ENCODE results near the gene MAPRE2. TPM values are rescaled to one million over a fixed set of nuclear protein-coding genes. Genes with fewer than 3 reads are reported as not detected.

Gene MAPRE2
- total and polyA plus RNA-seq, 2 donors (not counting 1 experiment from before 2014, with no cell fraction given): 18.5 to 88.1 TPM

GRCh38 chr18:35010156-35010555 lies 31.1 kb upstream of the MAPRE2 start:
- Histone ChIP-seq H2AFZ (ENCODE audit: low read length) (no peak overlapping the region), H3K27ac (ENCODE audit: insufficient read depth, low read length) (no peak overlapping the region), H4K20me1 (ENCODE audit: control insufficient read depth, extremely low read depth, insufficient read depth, low read length) (no peaks in the 10 kb centered on the region), H3K4me3 (replicated peaks in 1 of 4; ENCODE audit: control extremely low read depth in 1 of 4, insufficient read depth in 1 of 4, low read depth in 3 of 4, low read length in 4 of 4) (no peak overlapping the region), H3K9ac (ENCODE audit: insufficient read depth, low read length) (no peak overlapping the region), H3K4me2 (ENCODE audit: extremely low read depth, insufficient read depth, low read length) (no peak overlapping the region), H3K79me2 (ENCODE audit: control insufficient read depth, insufficient read depth, low read length) (no peaks in the 10 kb centered on the region), H3K36me3 (ENCODE audit: control insufficient read depth, insufficient read depth, low read length) (no peaks in the 10 kb centered on the region), H3K4me1 (ENCODE audit: control insufficient read depth, extremely low read depth, insufficient read depth, low read length) (no peaks in the 10 kb centered on the region), H3K9me3 (ENCODE audit: control insufficient read depth, insufficient read depth, low read depth, low read length) (no peaks in the 10 kb centered on the region), H3K27me3 (ENCODE audit: control insufficient read depth, insufficient read depth, low read length) (no peaks in the 10 kb centered on the region)
- TF ChIP-seq CTCF (conservative IDR thresholded peaks at IDR 0.05 in 1 of 2, IDR thresholded peaks at IDR 0.05 in 1 of 2; ENCODE audit: low read depth in 1 of 2, low read length in 2 of 2): no peak
- TF ChIP-seq EZH2 (IDR thresholded peaks at IDR 0.05; ENCODE audit: low read length, missing control alignments): no peak
- DNase-seq (ENCODE audit: low read depth in 2 of 2): no peak

- Histone ChIP-seq H3K4me3 (replicated peaks in 1 of 4; ENCODE audit: control extremely low read depth in 1 of 4, insufficient read depth in 1 of 4, low read depth in 3 of 4, low read length in 4 of 4) (no peak overlapping the region), H3K79me2 (ENCODE audit: control insufficient read depth, insufficient read depth, low read length) (no peaks in the 10 kb centered on the region), H3K9ac (ENCODE audit: insufficient read depth, low read length) (no peak overlapping the region), H2AFZ (ENCODE audit: low read length) (peak overlapping the region; percentile 38), H3K36me3 (ENCODE audit: control insufficient read depth, insufficient read depth, low read length) (no peaks in the 10 kb centered on the region), H3K9me3 (ENCODE audit: control insufficient read depth, insufficient read depth, low read depth, low read length) (no peaks in the 10 kb centered on the region), H3K27ac (ENCODE audit: insufficient read depth, low read length) (no peak overlapping the region), H4K20me1 (ENCODE audit: control insufficient read depth, extremely low read depth, insufficient read depth, low read length) (no peaks in the 10 kb centered on the region), H3K4me1 (ENCODE audit: control insufficient read depth, extremely low read depth, insufficient read depth, low read length) (no peaks in the 10 kb centered on the region), H3K27me3 (ENCODE audit: control insufficient read depth, insufficient read depth, low read length) (no peaks in the 10 kb centered on the region), H3K4me2 (ENCODE audit: extremely low read depth, insufficient read depth, low read length) (peak overlapping the region; percentile 33)
- TF ChIP-seq EZH2 (IDR thresholded peaks at IDR 0.05; ENCODE audit: low read length, missing control alignments) (no peak), CTCF (conservative IDR thresholded peaks at IDR 0.05 in 1 of 2, IDR thresholded peaks at IDR 0.05 in 1 of 2; ENCODE audit: low read depth in 1 of 2, low read length in 2 of 2) (no peak)
- DNase-seq (ENCODE audit: low read depth in 2 of 2): peak in 1 of 2 donors; percentile 53
Observed at GRCh38 chr18:35010993-35011392, 30.2 kb upstream of the MAPRE2 start.

- DNase-seq (ENCODE audit: low read depth in 2 of 2): peak in 1 of 2 donors; percentile 85
- H3K4me1 ChIP-seq (ENCODE audit: control insufficient read depth, extremely low read depth, insufficient read depth, low read length): no peaks in the 10 kb centered on the region
- H3K9me3 ChIP-seq (ENCODE audit: control insufficient read depth, insufficient read depth, low read depth, low read length): no peaks in the 10 kb centered on the region
- H3K79me2 ChIP-seq (ENCODE audit: control insufficient read depth, insufficient read depth, low read length): no peaks in the 10 kb centered on the region
- no peak overlapping the region for H3K4me2 ChIP-seq (ENCODE audit: extremely low read depth, insufficient read depth, low read length)
- H3K9ac ChIP-seq (ENCODE audit: insufficient read depth, low read length): no peak overlapping the region
- no peaks in the 10 kb centered on the region for H3K27me3 ChIP-seq (ENCODE audit: control insufficient read depth, insufficient read depth, low read length)
- no peak overlapping the region for H3K27ac ChIP-seq (ENCODE audit: insufficient read depth, low read length)
- H4K20me1 ChIP-seq (ENCODE audit: control insufficient read depth, extremely low read depth, insufficient read depth, low read length): no peaks in the 10 kb centered on the region
- no peak overlapping the region for H2AFZ ChIP-seq (ENCODE audit: low read length)
- no peak overlapping the region for H3K4me3 ChIP-seq (replicated peaks in 1 of 4; ENCODE audit: control extremely low read depth in 1 of 4, insufficient read depth in 1 of 4, low read depth in 3 of 4, low read length in 4 of 4)
- no peak for TF ChIP-seq CTCF (conservative IDR thresholded peaks at IDR 0.05 in 1 of 2, IDR thresholded peaks at IDR 0.05 in 1 of 2; ENCODE audit: low read depth in 1 of 2, low read length in 2 of 2)
- TF ChIP-seq EZH2 (IDR thresholded peaks at IDR 0.05; ENCODE audit: low read length, missing control alignments): no peak
- H3K36me3 ChIP-seq (ENCODE audit: control insufficient read depth, insufficient read depth, low read length): no peaks in the 10 kb centered on the region
Observed at GRCh38 chr18:35019933-35020332, 21.3 kb upstream of the MAPRE2 start.
